CD8-positive, alpha-beta memory T cell (primary cell): ENCODE results near the gene PIAS4. TPM values are rescaled to one million over a fixed set of nuclear protein-coding genes. Genes with fewer than 3 reads are reported as not detected.
"Not testable (repeated sequence)": the region's sequence is repeated elsewhere in the genome, so short reads cannot be mapped to it uniquely, and the experiment has no call there.

Experiments
- CTCF ChIA-PET: fragments of 350-600 bp; sonication (Branson Sonifier 250); formaldehyde crosslinking; loops from one replicate; lab custom pipeline; 2021; ENCODE audit warnings: antibody characterized with exemption; lab: Charles Lee
- POLR2A ChIA-PET: fragments of 350-600 bp; sonication (Branson Sonifier 250); formaldehyde crosslinking; loops from one replicate; lab custom pipeline; 2021; ENCODE audit warnings: antibody characterized with exemption; lab: Charles Lee
- DNase-seq, 5 donors: peaks; one replicate each; pipeline versions ENCODE4 v3.0.0 to v3.0.0-alpha.2; 2020 to 2022; ENCODE audit warnings: mixed read lengths in 1 of 5
- H3K27ac ChIP-seq: one replicate; pipeline ENCODE4 v1.7.0; 2013; ENCODE audit warnings: low read depth, mild to moderate bottlenecking, low read length, moderate library complexity
- H3K27me3 ChIP-seq: 2 replicates; pipeline ENCODE4 v1.7.0; 2013; ENCODE audit warnings: low read length, mild to moderate bottlenecking; ENCODE audit not compliant: insufficient read depth, poor library complexity, severe bottlenecking
- H3K36me3 ChIP-seq: 2 replicates; pipeline ENCODE4 v1.7.0; 2013; ENCODE audit warnings: mild to moderate bottlenecking, low read length, moderate library complexity; ENCODE audit not compliant: insufficient read depth
- H3K4me1 ChIP-seq: 2 replicates; pipeline ENCODE4 v1.7.0; 2013; ENCODE audit warnings: mild to moderate bottlenecking, low read length, moderate library complexity; ENCODE audit not compliant: insufficient read depth
- H3K4me3 ChIP-seq: 2 replicates; pipeline ENCODE4 v1.7.0; 2013; ENCODE audit warnings: mild to moderate bottlenecking, low read length
- H3K9me3 ChIP-seq: 2 replicates; pipeline ENCODE4 v1.7.0; 2013; ENCODE audit warnings: mild to moderate bottlenecking, low read length
- H3K27ac Mint-ChIP-seq, 8 donors: one replicate each; pipeline ENCODE4 v1.8.0; 2020 to 2021; ENCODE audit warnings: mixed read lengths in 8 of 8, mild to moderate bottlenecking in 6 of 8, inconsistent platforms in 3 of 8, moderate library complexity in 3 of 8
- H3K27me3 Mint-ChIP-seq, 2 donors: one replicate each; pipeline ENCODE4 v1.8.0; 2020 to 2021; ENCODE audit warnings: mixed read lengths in 2 of 2, mild to moderate bottlenecking in 1 of 2, moderate library complexity in 1 of 2
- H3K36me3 Mint-ChIP-seq, 3 donors: one replicate each; pipeline ENCODE4 v1.8.0; 2020 to 2021; ENCODE audit warnings: mixed read lengths in 3 of 3, inconsistent platforms in 1 of 3, mild to moderate bottlenecking in 1 of 3
- H3K4me1 Mint-ChIP-seq, 3 donors: one replicate each; pipeline ENCODE4 v1.8.0; 2020 to 2021; ENCODE audit warnings: mixed read lengths in 3 of 3, inconsistent platforms in 1 of 3, mild to moderate bottlenecking in 1 of 3
- H3K4me3 Mint-ChIP-seq, 7 donors: one replicate each; pipeline ENCODE4 v1.8.0; 2020 to 2021; ENCODE audit warnings: mixed read lengths in 7 of 7, mild to moderate bottlenecking in 6 of 7, moderate library complexity in 4 of 7, inconsistent platforms in 2 of 7
- H3K9me3 Mint-ChIP-seq, 5 donors: one replicate each; pipeline ENCODE4 v1.8.0; 2020 to 2022; ENCODE audit warnings: mixed read lengths in 5 of 5, mild to moderate bottlenecking in 3 of 5, moderate library complexity in 2 of 5, inconsistent platforms in 1 of 5
- polyA plus RNA-seq: library from polyadenylated mRNA; unstranded; fragments of 300-500 nt; fragmentation: Illumina TruSeq; gene quantifications from one replicate; pipeline ENCODE4 v1.2.3, GENCODE V29; 2021
- total RNA-seq, 2 experiments: library from RNA; stranded (reverse); gene quantifications; one replicate each; pipeline ENCODE4 v1.2.3, GENCODE V29; 2021

Gene PIAS4
- total and polyA plus RNA-seq, 3 experiments from 2014 or later: 6.3 to 33.8 (median 29.1) TPM

- ChIA-PET POLR2A (no interaction called here), CTCF (no interaction called here)
- Mint-ChIP-seq H3K4me1 (peaks cover 20 to 39% (median 36%) of the 10 kb centered on the region in 3 donors), H3K36me3 (peaks cover 0 to 70% (median 2%) of the 10 kb centered on the region in 3 donors), H3K9me3 (no peaks in the 10 kb centered on the region), H3K4me3 (peak overlapping the region in 1 of 7 donors; percentile 50), H3K27ac (peak overlapping the region in 4 of 8 donors; percentile 26 to 72 (median 68)), H3K27me3 (no peaks in the 10 kb centered on the region)
- no peak for DNase-seq
- no peak overlapping the region for H3K27ac ChIP-seq
- no peaks in the 10 kb centered on the region for H3K9me3 ChIP-seq
- H3K36me3 ChIP-seq: peaks cover 15% of the 10 kb centered on the region
- H3K27me3 ChIP-seq: no peaks in the 10 kb centered on the region
- H3K4me1 ChIP-seq: peaks cover 16% of the 10 kb centered on the region
- H3K4me3 ChIP-seq: no peak overlapping the region
Observed at GRCh38 chr19:3966051-3967017, 41.2 kb upstream of the PIAS4 start.

DNA sequence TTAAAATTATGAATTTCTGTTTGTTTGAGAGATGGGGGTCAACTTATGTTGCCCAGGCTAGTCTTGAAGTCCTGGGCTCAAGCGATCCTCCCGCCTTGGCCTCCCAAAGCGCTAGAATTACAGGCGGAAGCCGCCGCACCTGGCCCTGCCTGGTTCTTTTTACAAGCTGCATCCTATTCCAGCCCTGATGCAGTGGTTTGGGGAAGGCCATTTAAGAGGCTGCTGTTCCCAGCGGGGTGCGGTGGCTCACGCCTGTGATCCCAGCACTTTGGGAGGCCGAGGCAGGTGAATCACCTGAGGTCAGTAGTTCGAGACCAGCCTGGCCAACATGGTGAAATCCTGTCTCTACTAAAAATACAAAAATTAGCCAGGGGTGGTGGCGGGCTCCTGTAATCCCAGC lies 39.6 kb upstream of the PIAS4 start:
- H3K4me1 Mint-ChIP-seq: peaks cover 21 to 42% (median 38%) of the 10 kb centered on the region in 3 donors
- peak overlapping the region in 1 of 8 donors; percentile 79 for H3K27ac Mint-ChIP-seq
- H3K27ac ChIP-seq, H3K4me3 ChIP-seq, DNase-seq, H3K9me3 ChIP-seq, H3K9me3 Mint-ChIP-seq, H3K27me3 ChIP-seq, CTCF ChIA-PET, H3K27me3 Mint-ChIP-seq, POLR2A ChIA-PET: not testable (repeated sequence)
- Histone ChIP-seq H3K36me3 (peaks cover 12% of the 10 kb centered on the region), H3K4me1 (peaks cover 18% of the 10 kb centered on the region)
- peaks cover 0 to 59% (median 2%) of the 10 kb centered on the region in 3 donors for H3K36me3 Mint-ChIP-seq
- H3K4me3 Mint-ChIP-seq: peak overlapping the region in 1 of 7 donors; percentile 40

DNA sequence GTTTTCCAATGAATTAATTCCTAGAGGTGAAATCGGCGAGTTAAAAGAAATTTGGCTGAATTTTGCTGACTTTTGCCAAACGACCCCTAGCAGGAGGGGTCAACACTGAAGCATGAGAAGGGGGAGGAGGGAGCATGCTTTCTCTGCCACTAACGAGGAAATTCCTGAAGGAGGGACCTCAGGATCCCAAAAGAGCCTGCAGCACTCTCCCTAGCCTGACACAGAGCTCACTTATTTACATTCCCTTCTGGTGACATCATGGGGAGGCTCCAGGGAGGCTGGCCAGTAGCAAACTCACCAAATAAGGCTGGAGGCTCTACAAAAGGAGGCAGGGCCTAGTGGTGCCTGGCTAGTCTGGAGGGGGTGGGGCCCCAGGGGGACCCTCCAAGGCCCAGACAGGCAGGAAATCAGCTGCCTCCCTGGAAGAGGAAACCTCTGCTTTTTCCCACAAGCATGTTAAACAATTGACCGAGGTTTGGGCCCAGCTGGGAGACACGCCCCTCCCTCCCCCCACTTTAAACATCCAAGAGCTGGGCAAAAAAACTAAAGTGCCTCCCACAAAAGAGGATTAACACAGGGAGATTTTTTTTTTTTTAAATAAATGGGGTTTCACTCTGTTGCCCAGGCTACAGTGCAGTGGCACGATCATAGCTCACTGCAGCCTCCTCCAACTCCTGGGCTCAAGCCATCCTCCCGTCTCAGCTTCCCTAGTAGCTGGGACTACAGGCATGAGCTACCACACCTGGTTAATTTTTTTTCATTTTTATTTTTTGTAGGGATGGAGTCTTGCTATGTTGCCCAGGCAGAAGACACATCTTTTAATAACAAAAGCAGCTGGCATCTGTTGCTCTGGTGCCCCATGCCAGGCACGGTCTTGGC lies 38.7 kb upstream of the PIAS4 start:
- DNase-seq: no peak
- peaks cover 21 to 42% (median 38%) of the 10 kb centered on the region in 3 donors for H3K4me1 Mint-ChIP-seq
- H3K27me3 Mint-ChIP-seq: no peaks in the 10 kb centered on the region
- POLR2A ChIA-PET: no interaction called here
- H3K27ac Mint-ChIP-seq: peak overlapping the region in 6 of 8 donors; percentile 27 to 90 (median 84)
- no peaks in the 10 kb centered on the region for H3K9me3 Mint-ChIP-seq
- peak overlapping the region; percentile 84 for H3K27ac ChIP-seq
- CTCF ChIA-PET: interaction anchor here (1.1 kb wide), 1 partner anchor 19 kb away, joined by 9 read pairs; no protein-coding TSS in a partner anchor
- no peaks in the 10 kb centered on the region for H3K9me3 ChIP-seq
- H3K36me3 ChIP-seq: peaks cover 8% of the 10 kb centered on the region
- peaks cover 18% of the 10 kb centered on the region for H3K4me1 ChIP-seq
- H3K4me3 Mint-ChIP-seq: peak overlapping the region; percentile 20 to 95 (median 89)
- no peak overlapping the region for H3K4me3 ChIP-seq
- peaks cover 0 to 51% (median 2%) of the 10 kb centered on the region in 3 donors for H3K36me3 Mint-ChIP-seq
- no peaks in the 10 kb centered on the region for H3K27me3 ChIP-seq

GRCh38 chr19:3969435-3970312 lies 37.9 kb upstream of the PIAS4 start:
- Histone ChIP-seq H3K27ac (peak overlapping the region; percentile 84), H3K4me1 (peaks cover 18% of the 10 kb centered on the region), H3K27me3 (no peaks in the 10 kb centered on the region), H3K4me3 (peak overlapping the region; percentile 84), H3K9me3 (no peaks in the 10 kb centered on the region), H3K36me3 (peaks cover 5% of the 10 kb centered on the region)
- Mint-ChIP-seq H3K4me1 (peaks cover 21 to 42% (median 38%) of the 10 kb centered on the region in 3 donors), H3K9me3 (no peaks in the 10 kb centered on the region), H3K4me3 (peak overlapping the region; percentile 87 to 95 (median 89)), H3K27me3 (no peaks in the 10 kb centered on the region), H3K36me3 (peaks cover 0 to 48% (median 2%) of the 10 kb centered on the region in 3 donors), H3K27ac (peak overlapping the region; percentile 5 to 95 (median 88))
- CTCF ChIA-PET: interaction anchor here (1.1 to 3.8 kb wide), 2 partner anchors 15 to 18 kb away, joined by 9 to 14 read pairs; partner anchors contain the start of gene EEF2
- POLR2A ChIA-PET: no interaction called here
- DNase-seq: no peak

DNA sequence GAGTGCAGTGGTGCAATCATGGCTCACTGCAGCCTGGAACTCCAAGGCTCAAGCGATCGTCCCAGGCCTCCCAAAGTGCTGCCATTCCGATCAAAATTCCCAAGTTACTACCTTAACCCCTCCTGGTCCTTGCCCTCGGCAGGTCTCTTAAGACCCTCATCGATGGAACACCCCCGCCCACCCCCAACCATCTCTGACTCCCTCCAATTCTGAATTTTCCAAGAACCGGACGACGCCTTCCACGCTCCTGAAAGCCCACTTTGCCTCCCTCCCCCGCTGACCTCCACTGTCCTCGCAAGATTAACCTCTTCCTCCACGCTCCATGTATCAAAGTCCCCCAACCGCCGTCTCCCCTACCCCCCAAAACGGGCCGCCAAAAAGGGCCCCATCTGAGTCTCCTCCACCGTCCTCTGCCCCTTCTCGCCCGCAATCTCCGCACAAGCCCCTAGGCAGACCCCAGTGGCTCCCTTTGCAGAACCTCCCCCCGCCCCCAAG lies 37.2 kb upstream of the PIAS4 start:
- H3K27ac Mint-ChIP-seq: peak overlapping the region; percentile 5 to 95 (median 88)
- POLR2A ChIA-PET: interaction anchor here (0.6 to 1.6 kb wide), 7 partner anchors 8 to 208 kb away, joined by 3 to 25 read pairs (median 4); partner anchors contain the start of genes EEF2 and MRPL54
- H3K27me3 ChIP-seq: no peaks in the 10 kb centered on the region

DNA sequence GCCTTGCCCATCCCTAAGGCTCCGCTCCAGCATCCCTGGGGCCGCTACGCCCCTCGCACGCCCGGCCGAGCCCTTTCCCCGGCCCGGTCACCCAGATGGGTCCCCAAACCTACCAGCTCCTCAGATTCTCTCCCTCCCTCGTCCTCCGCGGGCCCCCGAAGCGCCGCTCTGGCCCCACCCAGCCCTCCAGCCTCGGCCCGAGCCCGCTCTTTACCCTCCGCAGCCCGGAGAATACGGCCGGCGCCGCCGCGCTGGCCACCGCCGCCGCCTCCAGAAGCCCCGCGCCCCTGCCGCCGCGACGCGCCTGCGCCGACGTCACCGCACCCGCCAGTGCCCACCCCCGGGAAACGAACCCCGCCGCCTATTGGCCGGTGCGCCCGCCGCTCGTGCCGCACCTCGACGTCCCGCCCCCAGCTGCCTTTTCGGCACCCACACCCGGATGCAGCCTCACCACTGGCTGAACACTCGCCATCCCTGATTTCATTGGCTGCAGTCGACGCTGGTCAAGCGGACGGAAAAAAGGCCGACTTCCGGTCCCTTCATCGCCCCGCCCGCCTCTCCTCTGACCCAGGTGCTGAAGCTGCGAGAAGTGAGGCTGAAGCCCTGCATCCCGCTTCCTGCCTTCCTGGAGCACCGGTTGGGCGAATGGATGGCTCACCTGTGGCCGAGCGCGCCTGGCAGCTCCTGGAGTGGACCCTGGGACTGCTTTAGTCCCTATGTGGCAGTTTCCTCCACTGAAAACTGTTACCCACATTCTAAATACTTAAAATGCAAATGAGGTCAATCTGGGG lies 36.5 kb upstream of the PIAS4 start, which contains the start of gene DAPK3:
Gene DAPK3, minus strand, starts transcription at position 292 of the 791 bp plus-strand sequence. CDS start 1,364 bp downstream, outside the sequence.
- H3K9me3 ChIP-seq: no peaks in the 10 kb centered on the region
- ChIA-PET CTCF (interaction anchor here (0.9 to 3.8 kb wide), 4 partner anchors 12 to 138 kb away, joined by 3 to 14 read pairs (median 6); partner anchors contain the start of gene EEF2), POLR2A (interaction anchor here (0.6 to 1.6 kb wide), 7 partner anchors 8 to 208 kb away, joined by 3 to 25 read pairs (median 4); partner anchors contain the start of genes EEF2 and MRPL54)
- peak within 1 kb of the TSS; percentile 84 for H3K4me3 ChIP-seq
- peaks cover 9% of the 10 kb centered on the region for H3K36me3 ChIP-seq
- peak within 1 kb of the TSS; percentile 84 for H3K27ac ChIP-seq
- Mint-ChIP-seq H3K4me3 (peak within 1 kb of the TSS; percentile 87 to 95 (median 89)), H3K9me3 (no peaks in the 10 kb centered on the region), H3K27ac (peak within 1 kb of the TSS; percentile 80 to 95 (median 90)), H3K36me3 (peaks cover 0 to 43% (median 2%) of the 10 kb centered on the region in 3 donors), H3K27me3 (peaks cover 0 to 3% of the 10 kb centered on the region in 2 donors), H3K4me1 (peaks cover 21 to 39% (median 38%) of the 10 kb centered on the region in 3 donors)
- DNase-seq: peak; percentile 83 to 91 (median 87)
- no peaks in the 10 kb centered on the region for H3K27me3 ChIP-seq
- peaks cover 18% of the 10 kb centered on the region for H3K4me1 ChIP-seq

More for the DNA sequence above, 37.2 kb upstream of the PIAS4 start:
- H3K27me3 Mint-ChIP-seq: no peaks in the 10 kb centered on the region
- peaks cover 0 to 43% (median 2%) of the 10 kb centered on the region in 3 donors for H3K36me3 Mint-ChIP-seq
- Histone ChIP-seq H3K4me1 (peaks cover 18% of the 10 kb centered on the region), H3K4me3 (peak overlapping the region; percentile 84), H3K27ac (peak overlapping the region; percentile 84), H3K9me3 (no peaks in the 10 kb centered on the region), H3K36me3 (peaks cover 5% of the 10 kb centered on the region)
- H3K9me3 Mint-ChIP-seq: no peaks in the 10 kb centered on the region
- CTCF ChIA-PET: interaction anchor here (1.6 to 3.8 kb wide), 2 partner anchors 15 to 18 kb away, joined by 8 to 14 read pairs; partner anchors contain the start of gene EEF2
- no peak for DNase-seq
- H3K4me3 Mint-ChIP-seq: peak overlapping the region; percentile 87 to 95 (median 89)
- peaks cover 21 to 42% (median 38%) of the 10 kb centered on the region in 3 donors for H3K4me1 Mint-ChIP-seq
